ENCODE measurements around the gene TNIK. TPM values are rescaled to one million over a fixed set of nuclear protein-coding genes. Genes with fewer than 3 reads are reported as not detected.

Gene TNIK
- polyA plus RNA-seq, 1 of the 3 experiments (the other 2 are of a cell fraction), result 19.4 TPM

DNA sequence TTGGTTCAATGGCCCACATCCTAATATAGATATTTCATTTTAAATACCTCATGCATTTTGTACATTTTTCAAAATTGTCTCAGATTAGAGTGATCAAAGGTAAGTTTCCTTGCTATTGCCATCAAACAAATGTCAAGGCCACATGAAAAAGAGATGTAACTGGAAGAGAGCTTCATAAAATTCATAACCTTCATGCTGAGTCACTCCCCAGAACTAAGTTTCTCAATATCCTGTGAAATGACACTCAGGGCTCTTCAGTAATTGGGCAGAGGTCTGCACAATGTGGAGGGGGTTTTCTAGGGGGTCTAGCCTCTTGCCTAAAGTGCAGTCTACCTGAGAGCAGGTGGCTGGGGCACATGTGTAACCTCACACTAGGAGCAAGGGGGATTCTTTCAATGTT lies 281.5 kb downstream of the TNIK start:
- no peak overlapping the region for H3K9ac ChIP-seq
- no peak overlapping the region for H3K4me3 ChIP-seq (ENCODE audit: low read depth in 2 of 2, low read length in 1 of 2)
- no peak overlapping the region for H2AFZ ChIP-seq (ENCODE audit: low read depth)
- POLR2A ChIA-PET, result no interaction called here
- no peaks in the 10 kb centered on the region for H3K9me3 ChIP-seq
- H3K4me1 ChIP-seq (ENCODE audit: control insufficient read depth in 1 of 2, insufficient read depth in 2 of 2, low read depth in 1 of 2, low read length in 1 of 2), result peaks cover 0 to 6% of the 10 kb centered on the region in 2 experiments; a peak in 2 of 4 replicates
- no peaks in the 10 kb centered on the region for H3K79me2 ChIP-seq (ENCODE audit: insufficient read depth)
- no peak for TF ChIP-seq YY1 (IDR thresholded peaks at IDR 0.05; ENCODE audit: low read depth)
- H3F3A ChIP-seq (replicated peaks; ENCODE audit: insufficient read depth), result peaks cover 5% of the 10 kb centered on the region
- H3K9me2 ChIP-seq, result no peaks in the 10 kb centered on the region
- peaks cover 17 to 30% of the 10 kb centered on the region in 2 experiments for H3K36me3 ChIP-seq (replicated peaks in 1 of 2; ENCODE audit: control insufficient read depth in 1 of 2, insufficient read depth in 2 of 2, low read length in 1 of 2)
- no peak overlapping the region for H3K27ac ChIP-seq (ENCODE audit: low read depth in 2 of 2, low read length in 1 of 2)
- H4K20me1 ChIP-seq (ENCODE audit: insufficient read depth), result no peaks in the 10 kb centered on the region
- DNase-seq, result no peak
- no peaks in the 10 kb centered on the region for H3K27me3 ChIP-seq (ENCODE audit: insufficient read depth)
- CTCF ChIA-PET, result no interaction called here
- H3K4me2 ChIP-seq, result no peak overlapping the region

DNA sequence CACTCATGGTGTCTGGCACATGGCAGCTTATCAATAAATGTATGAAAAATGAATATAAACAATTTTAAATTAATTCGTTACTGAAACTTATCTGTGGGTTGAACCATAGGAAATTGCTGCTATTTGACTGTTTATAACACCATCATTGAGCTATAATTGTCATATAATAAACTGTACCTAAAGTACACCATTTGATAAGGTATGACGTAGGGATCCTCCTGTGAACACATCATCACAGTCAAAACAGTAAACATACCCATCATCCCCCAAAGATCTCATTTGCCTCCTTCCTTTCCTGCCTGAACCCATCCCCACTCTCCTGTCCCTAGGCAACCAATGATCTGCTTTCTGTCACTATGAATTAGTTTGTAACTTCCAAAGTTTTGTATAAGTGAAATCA lies 282.7 kb downstream of the TNIK start:
- Histone ChIP-seq H3K9me3 (no peaks in the 10 kb centered on the region), H3K9ac (no peak overlapping the region), H2AFZ (ENCODE audit: low read depth) (no peak overlapping the region), H3K4me1 (ENCODE audit: control insufficient read depth in 1 of 2, insufficient read depth in 2 of 2, low read depth in 1 of 2, low read length in 1 of 2) (peaks cover 0 to 6% of the 10 kb centered on the region in 2 experiments; a peak in 2 of 4 replicates), H3K4me3 (ENCODE audit: low read depth in 2 of 2, low read length in 1 of 2) (no peak overlapping the region), H3K79me2 (ENCODE audit: insufficient read depth) (no peaks in the 10 kb centered on the region), H3K9me2 (no peaks in the 10 kb centered on the region), H3K36me3 (replicated peaks in 1 of 2; ENCODE audit: control insufficient read depth in 1 of 2, insufficient read depth in 2 of 2, low read length in 1 of 2) (peaks cover 19 to 26% of the 10 kb centered on the region in 2 experiments), H3F3A (replicated peaks; ENCODE audit: insufficient read depth) (peaks cover 5% of the 10 kb centered on the region), H3K27ac (ENCODE audit: low read depth in 2 of 2, low read length in 1 of 2) (no peak overlapping the region), H3K4me2 (no peak overlapping the region), H4K20me1 (ENCODE audit: insufficient read depth) (no peaks in the 10 kb centered on the region), H3K27me3 (ENCODE audit: insufficient read depth) (no peaks in the 10 kb centered on the region)
- POLR2A ChIA-PET, result no interaction called here
- CTCF ChIA-PET, result interaction anchor here (1.1 kb wide), 1 partner anchor 127 kb away, joined by 3 read pairs; no protein-coding TSS in a partner anchor
- 86% methylated on average over 2 of the region's 2 CpGs for WGBS (ENCODE audit: low lambda C conversion rate)
- no peak for DNase-seq
- TF ChIP-seq SIN3A (IDR thresholded peaks at IDR 0.05; ENCODE audit: borderline replicate concordance, low read depth, low read length) (no peak), FOSL2 (IDR thresholded peaks at IDR 0.05; ENCODE audit: borderline replicate concordance, low read depth) (no peak), FOXJ3 (CRISPR knock-in tag; IDR thresholded peaks at IDR 0.05) (no peak), RFX5 (IDR thresholded peaks at IDR 0.05; ENCODE audit: low read length) (no peak), CHD2 (IDR thresholded peaks at IDR 0.05; ENCODE audit: low read length, partially characterized antibody) (no peak), TAF1 (IDR thresholded peaks at IDR 0.05; ENCODE audit: borderline replicate concordance, low read depth, low read length) (no peak), YY1 (IDR thresholded peaks at IDR 0.05; ENCODE audit: low read depth) (no peak), NFIC (IDR thresholded peaks at IDR 0.05; ENCODE audit: borderline replicate concordance) (no peak)
- TF ChIP-seq, protein P1, sequence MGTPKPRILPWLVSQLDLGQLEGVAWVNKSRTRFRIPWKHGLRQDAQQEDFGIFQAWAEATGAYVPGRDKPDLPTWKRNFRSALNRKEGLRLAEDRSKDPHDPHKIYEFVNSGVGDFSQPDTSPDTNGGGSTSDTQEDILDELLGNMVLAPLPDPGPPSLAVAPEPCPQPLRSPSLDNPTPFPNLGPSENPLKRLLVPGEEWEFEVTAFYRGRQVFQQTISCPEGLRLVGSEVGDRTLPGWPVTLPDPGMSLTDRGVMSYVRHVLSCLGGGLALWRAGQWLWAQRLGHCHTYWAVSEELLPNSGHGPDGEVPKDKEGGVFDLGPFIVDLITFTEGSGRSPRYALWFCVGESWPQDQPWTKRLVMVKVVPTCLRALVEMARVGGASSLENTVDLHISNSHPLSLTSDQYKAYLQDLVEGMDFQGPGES (IDR thresholded peaks at IDR 0.05; ENCODE audit: low read depth, low read length), result no peak
- TF ChIP-seq, protein P2, sequence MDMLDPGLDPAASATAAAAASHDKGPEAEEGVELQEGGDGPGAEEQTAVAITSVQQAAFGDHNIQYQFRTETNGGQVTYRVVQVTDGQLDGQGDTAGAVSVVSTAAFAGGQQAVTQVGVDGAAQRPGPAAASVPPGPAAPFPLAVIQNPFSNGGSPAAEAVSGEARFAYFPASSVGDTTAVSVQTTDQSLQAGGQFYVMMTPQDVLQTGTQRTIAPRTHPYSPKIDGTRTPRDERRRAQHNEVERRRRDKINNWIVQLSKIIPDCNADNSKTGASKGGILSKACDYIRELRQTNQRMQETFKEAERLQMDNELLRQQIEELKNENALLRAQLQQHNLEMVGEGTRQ (IDR thresholded peaks at IDR 0.05; ENCODE audit: borderline replicate concordance, low read depth, low read length), result no peak
- TF ChIP-seq, protein P3, sequence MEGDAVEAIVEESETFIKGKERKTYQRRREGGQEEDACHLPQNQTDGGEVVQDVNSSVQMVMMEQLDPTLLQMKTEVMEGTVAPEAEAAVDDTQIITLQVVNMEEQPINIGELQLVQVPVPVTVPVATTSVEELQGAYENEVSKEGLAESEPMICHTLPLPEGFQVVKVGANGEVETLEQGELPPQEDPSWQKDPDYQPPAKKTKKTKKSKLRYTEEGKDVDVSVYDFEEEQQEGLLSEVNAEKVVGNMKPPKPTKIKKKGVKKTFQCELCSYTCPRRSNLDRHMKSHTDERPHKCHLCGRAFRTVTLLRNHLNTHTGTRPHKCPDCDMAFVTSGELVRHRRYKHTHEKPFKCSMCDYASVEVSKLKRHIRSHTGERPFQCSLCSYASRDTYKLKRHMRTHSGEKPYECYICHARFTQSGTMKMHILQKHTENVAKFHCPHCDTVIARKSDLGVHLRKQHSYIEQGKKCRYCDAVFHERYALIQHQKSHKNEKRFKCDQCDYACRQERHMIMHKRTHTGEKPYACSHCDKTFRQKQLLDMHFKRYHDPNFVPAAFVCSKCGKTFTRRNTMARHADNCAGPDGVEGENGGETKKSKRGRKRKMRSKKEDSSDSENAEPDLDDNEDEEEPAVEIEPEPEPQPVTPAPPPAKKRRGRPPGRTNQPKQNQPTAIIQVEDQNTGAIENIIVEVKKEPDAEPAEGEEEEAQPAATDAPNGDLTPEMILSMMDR (IDR thresholded peaks at IDR 0.05), result no peak
- TF ChIP-seq, protein P4, sequence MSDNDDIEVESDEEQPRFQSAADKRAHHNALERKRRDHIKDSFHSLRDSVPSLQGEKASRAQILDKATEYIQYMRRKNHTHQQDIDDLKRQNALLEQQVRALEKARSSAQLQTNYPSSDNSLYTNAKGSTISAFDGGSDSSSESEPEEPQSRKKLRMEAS (IDR thresholded peaks at IDR 0.05; ENCODE audit: low read depth), result no peak
- TF ChIP-seq, protein P5, sequence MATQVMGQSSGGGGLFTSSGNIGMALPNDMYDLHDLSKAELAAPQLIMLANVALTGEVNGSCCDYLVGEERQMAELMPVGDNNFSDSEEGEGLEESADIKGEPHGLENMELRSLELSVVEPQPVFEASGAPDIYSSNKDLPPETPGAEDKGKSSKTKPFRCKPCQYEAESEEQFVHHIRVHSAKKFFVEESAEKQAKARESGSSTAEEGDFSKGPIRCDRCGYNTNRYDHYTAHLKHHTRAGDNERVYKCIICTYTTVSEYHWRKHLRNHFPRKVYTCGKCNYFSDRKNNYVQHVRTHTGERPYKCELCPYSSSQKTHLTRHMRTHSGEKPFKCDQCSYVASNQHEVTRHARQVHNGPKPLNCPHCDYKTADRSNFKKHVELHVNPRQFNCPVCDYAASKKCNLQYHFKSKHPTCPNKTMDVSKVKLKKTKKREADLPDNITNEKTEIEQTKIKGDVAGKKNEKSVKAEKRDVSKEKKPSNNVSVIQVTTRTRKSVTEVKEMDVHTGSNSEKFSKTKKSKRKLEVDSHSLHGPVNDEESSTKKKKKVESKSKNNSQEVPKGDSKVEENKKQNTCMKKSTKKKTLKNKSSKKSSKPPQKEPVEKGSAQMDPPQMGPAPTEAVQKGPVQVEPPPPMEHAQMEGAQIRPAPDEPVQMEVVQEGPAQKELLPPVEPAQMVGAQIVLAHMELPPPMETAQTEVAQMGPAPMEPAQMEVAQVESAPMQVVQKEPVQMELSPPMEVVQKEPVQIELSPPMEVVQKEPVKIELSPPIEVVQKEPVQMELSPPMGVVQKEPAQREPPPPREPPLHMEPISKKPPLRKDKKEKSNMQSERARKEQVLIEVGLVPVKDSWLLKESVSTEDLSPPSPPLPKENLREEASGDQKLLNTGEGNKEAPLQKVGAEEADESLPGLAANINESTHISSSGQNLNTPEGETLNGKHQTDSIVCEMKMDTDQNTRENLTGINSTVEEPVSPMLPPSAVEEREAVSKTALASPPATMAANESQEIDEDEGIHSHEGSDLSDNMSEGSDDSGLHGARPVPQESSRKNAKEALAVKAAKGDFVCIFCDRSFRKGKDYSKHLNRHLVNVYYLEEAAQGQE (IDR thresholded peaks at IDR 0.05; ENCODE audit: low read depth, low read length), result no peak
